ENCODE measurements around the gene HPS1. TPM values are rescaled to one million over a fixed set of nuclear protein-coding genes. Genes with fewer than 3 reads are reported as not detected.

Gene HPS1
- total and polyA plus RNA-seq, 2 of the 4 experiments (the other 2 are of a cell fraction), result 14.0 to 55.2 TPM

DNA sequence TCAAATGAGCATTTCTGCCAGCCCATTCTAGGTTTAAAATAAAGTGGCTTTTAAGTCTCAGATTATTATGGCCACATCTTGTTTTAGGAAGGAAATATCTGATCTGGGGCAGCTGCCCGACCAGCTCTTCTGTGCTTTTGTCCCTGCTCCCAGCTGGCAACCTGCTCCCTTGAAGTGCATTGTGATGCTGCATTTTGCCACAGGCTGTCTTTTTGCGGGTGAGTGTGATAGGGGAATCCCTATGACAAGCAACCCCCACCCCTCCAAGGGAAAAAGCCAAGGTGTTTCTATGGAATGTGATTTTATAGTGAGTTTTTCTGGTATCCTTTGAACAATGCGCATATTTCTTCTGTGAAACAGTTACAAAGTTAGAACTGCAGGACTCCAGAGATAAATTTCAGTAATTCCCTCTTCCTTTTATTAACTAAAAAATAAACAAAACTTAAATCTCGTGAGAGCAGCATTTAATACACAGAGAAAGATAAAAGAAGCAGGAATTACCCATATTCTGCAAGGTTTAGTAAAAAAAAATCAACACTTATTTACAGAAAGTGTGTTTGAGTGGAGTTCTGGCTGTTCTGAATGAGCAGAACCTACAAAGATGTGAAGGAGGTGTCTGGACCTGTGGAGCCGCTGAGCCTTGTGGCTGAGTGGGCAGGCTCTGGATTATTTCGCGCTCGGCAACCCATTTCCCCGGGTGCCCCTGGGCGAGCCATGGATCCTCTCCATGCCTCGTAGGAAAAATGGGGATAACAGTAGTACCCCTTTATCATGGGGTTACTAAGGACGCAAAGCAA, 10.1 kb upstream of the HPS1 start:
- no peak overlapping the region for H2AFZ ChIP-seq (replicated peaks; ENCODE audit: low read length, poor library complexity)
- H3K4ac ChIP-seq (ENCODE audit: low read depth, low read length), result no peak overlapping the region
- 100% methylated on average over 1 of the region's 12 CpGs; no CpG with 5 or more reads in 1 of the 2 experiments for WGBS, 2 experiments (ENCODE audit: extremely low coverage in 2 of 2, insufficient read length in 1 of 2)
- dilution Hi-C loops (cut with HindIII; ENCODE audit: low sequenced_read_pairs, unreplicated experiment), result no loop called here
- no peak overlapping the region for H3K18ac ChIP-seq (ENCODE audit: low read depth, low read length)
- in situ Hi-C loops (cut with MboI; ENCODE audit: low sequenced_read_pairs), result no loop called here
- DNase-seq (no peak), ATAC-seq (ENCODE audit: low read depth) (no peak)
- no peak overlapping the region for H3K23ac ChIP-seq (ENCODE audit: low read depth, low read length)
- H2BK20ac ChIP-seq (ENCODE audit: low read depth, low read length), result no peak overlapping the region
- no peak overlapping the region for H2AK9ac ChIP-seq (replicated peaks; ENCODE audit: low read depth, low read length, poor library complexity)
- no peak overlapping the region for H2BK15ac ChIP-seq (ENCODE audit: low read depth, low read length)
- peaks cover 4% of the 10 kb centered on the region for H3K4me1 ChIP-seq (ENCODE audit: control insufficient read depth, insufficient read depth, low read length)
- no peak overlapping the region for H3K9ac ChIP-seq (ENCODE audit: low read depth, low read length)
- H3K4me2 ChIP-seq (ENCODE audit: low read depth, low read length), result no peak overlapping the region
- H3K79me1 ChIP-seq (ENCODE audit: low read depth in 1 of 2, low read length in 2 of 2), result no peaks in the 10 kb centered on the region
- H3K36me3 ChIP-seq (ENCODE audit: control insufficient read depth, insufficient read depth, low read length), result no peaks in the 10 kb centered on the region
- H4K20me1 ChIP-seq (ENCODE audit: insufficient read depth, low read length), result no peaks in the 10 kb centered on the region
- H2BK5ac ChIP-seq (ENCODE audit: low read depth, low read length, poor library complexity, severe bottlenecking), result no peak overlapping the region
- H3K56ac ChIP-seq (ENCODE audit: extremely low read depth, insufficient read depth, low read length), result no peak overlapping the region
- H3K9me1 ChIP-seq (ENCODE audit: insufficient read depth, low read length), result no peaks in the 10 kb centered on the region
- no peaks in the 10 kb centered on the region for H3K27me3 ChIP-seq (ENCODE audit: control insufficient read depth, insufficient read depth, low read length)
- no peak overlapping the region for H4K91ac ChIP-seq (ENCODE audit: insufficient read depth, low read depth, low read length)
- no peak overlapping the region for H3K27ac ChIP-seq (ENCODE audit: insufficient read depth, low read length)
- no peak overlapping the region for H2BK120ac ChIP-seq (ENCODE audit: low read depth, low read length)
- no TSS peak for BruUV-seq (replicated peaks)
- no peak overlapping the region for H3K4me3 ChIP-seq (ENCODE audit: insufficient read depth, low read depth, low read length)
- no peak overlapping the region for H4K5ac ChIP-seq (ENCODE audit: low read depth, low read length)
- H3K9me3 ChIP-seq (ENCODE audit: control insufficient read depth, insufficient read depth, low read length), result no peaks in the 10 kb centered on the region
- TF ChIP-seq NFE2L2 (IDR thresholded peaks at IDR 0.05; ENCODE audit: low read depth, low read length) (no peak), POLR2A (IDR thresholded peaks at IDR 0.05; ENCODE audit: low read depth, low read length) (no peak), RCOR1 (IDR thresholded peaks at IDR 0.05; ENCODE audit: insufficient replicate concordance, low read length) (no peak), BHLHE40 (IDR thresholded peaks at IDR 0.05; ENCODE audit: low read depth, low read length) (no peak), USF2 (IDR thresholded peaks at IDR 0.05; ENCODE audit: low read depth, low read length) (no peak), RAD21 (IDR thresholded peaks at IDR 0.05; ENCODE audit: low read length) (no peak), MAZ (IDR thresholded peaks at IDR 0.05; ENCODE audit: borderline replicate concordance, low read depth, low read length) (no peak), CHD1 (IDR thresholded peaks at IDR 0.05; ENCODE audit: low read depth, low read length) (no peak), SMC3 (IDR thresholded peaks at IDR 0.05; ENCODE audit: low read depth, low read length) (no peak), RFX5 (IDR thresholded peaks at IDR 0.05; ENCODE audit: low read depth, low read length) (no peak), ELK1 (IDR thresholded peaks at IDR 0.05; ENCODE audit: borderline replicate concordance, low read depth, low read length) (no peak), MAFK (IDR thresholded peaks at IDR 0.05; ENCODE audit: low read depth, low read length) (no peak), MXI1 (IDR thresholded peaks at IDR 0.05; ENCODE audit: borderline replicate concordance, low read depth, low read length) (no peak), FOS (IDR thresholded peaks at IDR 0.05; ENCODE audit: low read depth, low read length) (no peak), CEBPB (IDR thresholded peaks at IDR 0.05; ENCODE audit: low read depth, low read length) (no peak)
- TF ChIP-seq, protein P1, sequence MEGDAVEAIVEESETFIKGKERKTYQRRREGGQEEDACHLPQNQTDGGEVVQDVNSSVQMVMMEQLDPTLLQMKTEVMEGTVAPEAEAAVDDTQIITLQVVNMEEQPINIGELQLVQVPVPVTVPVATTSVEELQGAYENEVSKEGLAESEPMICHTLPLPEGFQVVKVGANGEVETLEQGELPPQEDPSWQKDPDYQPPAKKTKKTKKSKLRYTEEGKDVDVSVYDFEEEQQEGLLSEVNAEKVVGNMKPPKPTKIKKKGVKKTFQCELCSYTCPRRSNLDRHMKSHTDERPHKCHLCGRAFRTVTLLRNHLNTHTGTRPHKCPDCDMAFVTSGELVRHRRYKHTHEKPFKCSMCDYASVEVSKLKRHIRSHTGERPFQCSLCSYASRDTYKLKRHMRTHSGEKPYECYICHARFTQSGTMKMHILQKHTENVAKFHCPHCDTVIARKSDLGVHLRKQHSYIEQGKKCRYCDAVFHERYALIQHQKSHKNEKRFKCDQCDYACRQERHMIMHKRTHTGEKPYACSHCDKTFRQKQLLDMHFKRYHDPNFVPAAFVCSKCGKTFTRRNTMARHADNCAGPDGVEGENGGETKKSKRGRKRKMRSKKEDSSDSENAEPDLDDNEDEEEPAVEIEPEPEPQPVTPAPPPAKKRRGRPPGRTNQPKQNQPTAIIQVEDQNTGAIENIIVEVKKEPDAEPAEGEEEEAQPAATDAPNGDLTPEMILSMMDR (conservative IDR thresholded peaks at IDR 0.05; ENCODE audit: low read depth, low read length), result no peak
- ChIA-PET POLR2A (ENCODE audit: unreplicated experiment) (no interaction called here), CTCF (no interaction called here)
- H3K14ac ChIP-seq (replicated peaks; ENCODE audit: low read depth, low read length), result no peak overlapping the region
- no peak overlapping the region for H4K8ac ChIP-seq (ENCODE audit: low read depth in 2 of 2, low read length in 2 of 2)
- intact Hi-C loops (cut with micrococcal nuclease), result no loop called here
- H2AK5ac ChIP-seq (ENCODE audit: low read depth, low read length), result no peak overlapping the region

Data from IMR-90 (cell line).